H9 (cell line): ENCODE data around the gene DACH1. TPM values are rescaled to one million over a fixed set of nuclear protein-coding genes. Genes with fewer than 3 reads are reported as not detected.

Source experiments
- DNase-seq: peaks from one replicate; pipeline ENCODE4 v3.0.0-alpha.2; 2017
- H2AFZ ChIP-seq: one replicate; pipeline ENCODE4 v1.6.1; 2013; ENCODE audit warnings: mild to moderate bottlenecking, low read length, control low read depth, moderate library complexity
- H2AK5ac ChIP-seq: 2 replicates; pipeline ENCODE4 v1.6.1; 2013; ENCODE audit warnings: low read length, control low read depth, mixed read lengths; ENCODE audit not compliant: insufficient read length
- H2BK120ac ChIP-seq: one replicate; pipeline ENCODE4 v1.6.1; 2013; ENCODE audit warnings: low read depth, mild to moderate bottlenecking, low read length, control low read depth, inconsistent platforms; ENCODE audit not compliant: poor library complexity, severe bottlenecking
- H2BK12ac ChIP-seq: 2 replicates; pipeline ENCODE4 v1.6.1; 2013; ENCODE audit warnings: low read length, control low read depth, mixed read lengths, low read depth; ENCODE audit not compliant: insufficient read length
- H2BK15ac ChIP-seq: 2 replicates; pipeline ENCODE4 v1.6.1; 2013; ENCODE audit warnings: low read depth, low read length, control low read depth
- H2BK20ac ChIP-seq: one replicate; pipeline ENCODE4 v1.6.1; 2013; ENCODE audit warnings: low read depth, mild to moderate bottlenecking, low read length, control low read depth, inconsistent platforms; ENCODE audit not compliant: poor library complexity, severe bottlenecking
- H2BK5ac ChIP-seq: 2 replicates; pipeline ENCODE4 v1.6.1; 2013; ENCODE audit warnings: low read length, control low read depth, mixed read lengths; ENCODE audit not compliant: insufficient read length
- H3K14ac ChIP-seq: 2 replicates; pipeline ENCODE4 v1.6.1; 2013; ENCODE audit warnings: low read length, control low read depth; ENCODE audit not compliant: insufficient read depth
- H3K18ac ChIP-seq: 2 replicates; pipeline ENCODE4 v1.6.1; 2013; ENCODE audit warnings: low read depth, mild to moderate bottlenecking, mixed read lengths, low read length, control low read depth; ENCODE audit not compliant: insufficient read length
- H3K23ac ChIP-seq: 2 replicates; pipeline ENCODE4 v1.6.1; 2013; ENCODE audit warnings: low read length, control low read depth, mixed read lengths, low read depth; ENCODE audit not compliant: insufficient read length
- H3K23me2 ChIP-seq: 2 replicates; pipeline ENCODE4 v1.6.1; 2013; ENCODE audit warnings: low read depth, mild to moderate bottlenecking, mixed read lengths, low read length, control low read depth; ENCODE audit not compliant: insufficient read length, poor library complexity, severe bottlenecking
- H3K27ac ChIP-seq: 2 replicates; pipeline ENCODE4 v1.5.1; 2013; ENCODE audit warnings: low read length, control low read depth, mixed read lengths, low read depth; ENCODE audit not compliant: insufficient read length
- H3K27me3 ChIP-seq: 2 replicates; pipeline ENCODE4 v1.6.1; 2013; ENCODE audit warnings: low read length, control low read depth, inconsistent platforms; ENCODE audit not compliant: insufficient read depth
- H3K4ac ChIP-seq: 2 replicates; pipeline ENCODE4 v1.6.1; 2013; ENCODE audit warnings: low read depth, mild to moderate bottlenecking, control low read depth, inconsistent platforms, low read length, moderate library complexity
- H3K4me1 ChIP-seq: 2 replicates; pipeline ENCODE4 v1.6.1; 2013; ENCODE audit warnings: low read length, control low read depth, inconsistent platforms; ENCODE audit not compliant: insufficient read depth
- H3K4me2 ChIP-seq: 2 replicates; pipeline ENCODE4 v1.6.1; 2013; ENCODE audit warnings: low read length, control low read depth, mixed read lengths; ENCODE audit not compliant: insufficient read length, insufficient read depth
- H3K56ac ChIP-seq: 2 replicates; pipeline ENCODE4 v1.6.1; 2013; ENCODE audit warnings: low read depth, mild to moderate bottlenecking, mixed read lengths, low read length, control low read depth; ENCODE audit not compliant: insufficient read length
- H3K79me1 ChIP-seq: 2 replicates; pipeline ENCODE4 v1.6.1; 2013; ENCODE audit warnings: low read depth, mild to moderate bottlenecking, moderate library complexity, low read length, control low read depth, inconsistent platforms; ENCODE audit not compliant: insufficient read depth, poor library complexity, severe bottlenecking
- H3K79me2 ChIP-seq: 2 replicates; pipeline ENCODE4 v1.6.1; 2013; ENCODE audit warnings: low read length, control low read depth, inconsistent platforms; ENCODE audit not compliant: insufficient read depth
- H3K9ac ChIP-seq: 2 replicates; pipeline ENCODE4 v1.6.1; 2013; ENCODE audit warnings: low read length, control low read depth, mixed read lengths; ENCODE audit not compliant: insufficient read length; ENCODE audit errors: extremely low read depth
- H3K9me3 ChIP-seq: one replicate; pipeline ENCODE4 v1.6.1; 2013; ENCODE audit warnings: low read depth, low read length, inconsistent platforms; ENCODE audit not compliant: control insufficient read depth
- H3T11ph ChIP-seq: one replicate; pipeline ENCODE4 v1.6.1; 2013; ENCODE audit warnings: mild to moderate bottlenecking, low read length, control low read depth, inconsistent platforms
- H4K20me1 ChIP-seq: one replicate; pipeline ENCODE4 v1.6.1; 2013; ENCODE audit not compliant: control insufficient read depth, insufficient read length, insufficient read depth
- H4K5ac ChIP-seq: 2 replicates; pipeline ENCODE4 v1.6.1; 2013; ENCODE audit warnings: low read depth, mild to moderate bottlenecking, mixed read lengths, low read length, control low read depth; ENCODE audit not compliant: insufficient read length
- H4K8ac ChIP-seq: replicated peaks from 2 replicates; pipeline ENCODE4 v1.6.1; 2013; ENCODE audit warnings: low read length, control low read depth, mixed read lengths, low read depth; ENCODE audit not compliant: insufficient read length
- H4K91ac ChIP-seq: 2 replicates; pipeline ENCODE4 v1.6.1; 2013; ENCODE audit warnings: low read depth, mild to moderate bottlenecking, moderate library complexity, mixed read lengths, low read length, control low read depth; ENCODE audit not compliant: insufficient read length
- H3K27ac Mint-ChIP-seq, 3 experiments: 2 replicates in 2 of 3; 3 replicates in 1 of 3; pipeline ENCODE4 v1.8.0; 2020 to 2021; ENCODE audit warnings: mixed read lengths in 3 of 3, mild to moderate bottlenecking in 1 of 3, moderate library complexity in 1 of 3
- H3K27me3 Mint-ChIP-seq: 2 replicates; pipeline ENCODE4 v1.8.0; 2021; ENCODE audit warnings: low read depth, mild to moderate bottlenecking, moderate library complexity, mixed read lengths
- H3K36me3 Mint-ChIP-seq, 3 experiments: 2 replicates in 2 of 3; 3 replicates in 1 of 3; pipeline ENCODE4 v1.8.0; 2020 to 2021; ENCODE audit warnings: low read depth in 3 of 3, mixed read lengths in 3 of 3; ENCODE audit not compliant: insufficient read depth in 1 of 3
- H3K4me1 Mint-ChIP-seq, 2 experiments: 2 replicates each; pipeline ENCODE4 v1.8.0; 2020; ENCODE audit warnings: mixed read lengths in 2 of 2
- H3K4me3 Mint-ChIP-seq, 2 experiments: 2 replicates in 1 of 2; 3 replicates in 1 of 2; pipeline ENCODE4 v1.8.0; 2020 to 2021; ENCODE audit warnings: mild to moderate bottlenecking in 2 of 2, mixed read lengths in 2 of 2, moderate library complexity in 1 of 2
- H3K9me3 Mint-ChIP-seq, 2 experiments: 2 replicates in 1 of 2; 3 replicates in 1 of 2; pipeline ENCODE4 v1.8.0; 2020; ENCODE audit warnings: mild to moderate bottlenecking in 2 of 2, mixed read lengths in 2 of 2, moderate library complexity in 1 of 2
- WGBS: extraction: QIAGEN DNeasy Blood & Tissue Kit; methylation state at CpG from one replicate; pipeline ENCODE4 v1.1.7; 2013; ENCODE audit warnings: missing lambda C conversion rate, low lambda C conversion rate, mixed read lengths; ENCODE audit not compliant: insufficient read length; ENCODE audit errors: extremely low coverage; 5-methylcytosine and 5-hydroxymethylcytosine counted together
- total RNA-seq: library from RNA; stranded (reverse); gene quantifications from 2 replicates; pipeline ENCODE4 v1.2.1, GENCODE V29; 2021
- TF ChIP-seq, protein P1 (sequence below): fragments of 200-600 bp; sonication (generic); conservative IDR thresholded peaks from 3 replicates; pipeline ENCODE4 v1.8.0; 2021; ENCODE audit warnings: antibody characterized with exemption, mild to moderate bottlenecking

DACH1 gene
- total RNA-seq, 1 experiment from 2014 or later = not detected

DNA sequence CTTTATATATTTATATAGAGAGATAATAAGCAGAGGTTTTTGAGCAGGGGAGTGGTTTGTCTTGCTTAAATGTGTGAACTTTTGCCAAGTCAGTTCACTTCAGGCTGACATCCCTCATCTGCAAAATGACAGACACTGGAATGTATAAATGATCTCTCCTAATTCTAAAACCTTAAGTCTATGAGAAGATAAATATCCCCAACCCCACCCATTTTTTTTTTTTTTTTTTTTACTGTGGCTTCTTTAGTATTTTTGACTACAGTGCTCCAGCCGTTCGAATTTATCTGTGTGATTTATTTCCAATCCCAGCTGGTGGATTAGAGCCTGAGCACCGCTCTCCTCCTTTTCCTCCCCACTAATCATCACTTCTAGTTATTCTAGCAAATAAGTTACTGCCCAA is 234.8 kb downstream of the DACH1 start:
- Histone ChIP-seq H3K14ac (no peak overlapping the region), H4K8ac (no peak overlapping the region), H3K56ac (no peak overlapping the region), H2BK12ac (no peak overlapping the region), H3K18ac (no peak overlapping the region), H4K91ac (no peak overlapping the region), H3K27me3 (no peaks in the 10 kb centered on the region), H2AFZ (no peak overlapping the region), H2BK15ac (no peak overlapping the region), H3K23ac (no peak overlapping the region), H4K20me1 (no peaks in the 10 kb centered on the region), H3K9me3 (no peaks in the 10 kb centered on the region), H2BK20ac (no peak overlapping the region), H3T11ph (no peak overlapping the region), H3K9ac (no peak overlapping the region), H3K4ac (no peak overlapping the region), H2BK5ac (no peak overlapping the region), H3K23me2 (no peaks in the 10 kb centered on the region), H3K79me2 (no peaks in the 10 kb centered on the region), H3K4me2 (no peak overlapping the region), H3K4me1 (no peaks in the 10 kb centered on the region; the same call in 1 of the 2 replicates), H2AK5ac (no peak overlapping the region), H4K5ac (no peak overlapping the region), H2BK120ac (no peak overlapping the region), H3K27ac (no peak overlapping the region), H3K79me1 (no peaks in the 10 kb centered on the region)
- Mint-ChIP-seq H3K36me3 (no peaks in the 10 kb centered on the region), H3K4me1 (peaks cover 19 to 25% of the 10 kb centered on the region in 2 experiments), H3K9me3 (no peaks in the 10 kb centered on the region), H3K4me3 (no peak overlapping the region), H3K27me3 (no peaks in the 10 kb centered on the region), H3K27ac (no peak overlapping the region)
- DNase-seq = no peak
- WGBS = no CpG with 5 or more reads among the region's 3 CpGs
- TF ChIP-seq, protein P1, sequence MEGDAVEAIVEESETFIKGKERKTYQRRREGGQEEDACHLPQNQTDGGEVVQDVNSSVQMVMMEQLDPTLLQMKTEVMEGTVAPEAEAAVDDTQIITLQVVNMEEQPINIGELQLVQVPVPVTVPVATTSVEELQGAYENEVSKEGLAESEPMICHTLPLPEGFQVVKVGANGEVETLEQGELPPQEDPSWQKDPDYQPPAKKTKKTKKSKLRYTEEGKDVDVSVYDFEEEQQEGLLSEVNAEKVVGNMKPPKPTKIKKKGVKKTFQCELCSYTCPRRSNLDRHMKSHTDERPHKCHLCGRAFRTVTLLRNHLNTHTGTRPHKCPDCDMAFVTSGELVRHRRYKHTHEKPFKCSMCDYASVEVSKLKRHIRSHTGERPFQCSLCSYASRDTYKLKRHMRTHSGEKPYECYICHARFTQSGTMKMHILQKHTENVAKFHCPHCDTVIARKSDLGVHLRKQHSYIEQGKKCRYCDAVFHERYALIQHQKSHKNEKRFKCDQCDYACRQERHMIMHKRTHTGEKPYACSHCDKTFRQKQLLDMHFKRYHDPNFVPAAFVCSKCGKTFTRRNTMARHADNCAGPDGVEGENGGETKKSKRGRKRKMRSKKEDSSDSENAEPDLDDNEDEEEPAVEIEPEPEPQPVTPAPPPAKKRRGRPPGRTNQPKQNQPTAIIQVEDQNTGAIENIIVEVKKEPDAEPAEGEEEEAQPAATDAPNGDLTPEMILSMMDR = no peak
